K562 (cell line): ENCODE data around the gene RFX7. TPM values are rescaled to one million over a fixed set of nuclear protein-coding genes. Genes with fewer than 3 reads are reported as not detected.

Source experiments
- ATF2 ChIP-seq: sonication (generic); formaldehyde crosslinking; IDR thresholded peaks from 2 replicates; pipeline ENCODE4 v1.8.1; 2022; ENCODE audit warnings: missing genetic modification reagents
- BMI1 ChIP-seq: fragments of 150-350 bp; IDR thresholded peaks from 2 replicates; pipeline ENCODE4 v1.6.1; 2014; ENCODE audit warnings: low read length
- CBFB ChIP-seq: sonication (generic); formaldehyde crosslinking; IDR thresholded peaks from 2 replicates; pipeline ENCODE4 v1.4.0; 2020; ENCODE audit warnings: mild to moderate bottlenecking, missing genetic modification reagents
- CCNT2 ChIP-seq: IDR thresholded peaks from 2 replicates; pipeline ENCODE4 v1.6.1; 2011; ENCODE audit warnings: borderline replicate concordance, low read depth, mild to moderate bottlenecking, moderate library complexity, mixed read lengths, low read length; ENCODE audit not compliant: insufficient read length; ENCODE audit errors: extremely low read depth
- CTCF ChIP-seq, 3 experiments: IDR thresholded peaks in 2 of 3; conservative IDR thresholded peaks in 1 of 3; 2 replicates each; pipeline ENCODE4 v1.5.1; 2011 to 2012; ENCODE audit warnings: low read length in 3 of 3, mild to moderate bottlenecking in 3 of 3, control low read depth in 2 of 3, improper control_type of control experiment in 1 of 3, inconsistent platforms in 1 of 3, low read depth in 1 of 3, mixed read lengths in 1 of 3, moderate library complexity in 1 of 3; ENCODE audit not compliant: insufficient read depth in 2 of 3
- FOXA1 ChIP-seq: fragments of 450-650 bp; IDR thresholded peaks from 2 replicates; pipeline ENCODE4 v1.6.1; 2016; ENCODE audit warnings: mild to moderate bottlenecking, borderline replicate concordance
- GATAD2A ChIP-seq: fragments of 450-650 bp; IDR thresholded peaks from 2 replicates; pipeline ENCODE4 v1.6.1; 2017
- GTF2A2 ChIP-seq: IDR thresholded peaks from 2 replicates; pipeline ENCODE4 v1.6.1; 2016; ENCODE audit warnings: mild to moderate bottlenecking, missing genetic modification characterization, missing compliant biosample characterization
- HDAC6 ChIP-seq: IDR thresholded peaks from 2 replicates; pipeline ENCODE4 v1.6.1; 2012; ENCODE audit warnings: low read depth, mild to moderate bottlenecking, control low read depth, inconsistent platforms, low read length, moderate library complexity
- MAX ChIP-seq: sonication (generic); formaldehyde crosslinking; IDR thresholded peaks from 2 replicates; pipeline ENCODE4 v1.9.0; 2022; ENCODE audit warnings: mild to moderate bottlenecking, missing genetic modification reagents
- MAZ ChIP-seq, 2 experiments: fragments of 450-650 bp in 1 of 2; sonication (generic) in 1 of 2; formaldehyde crosslinking; IDR thresholded peaks in 1 of 2; conservative IDR thresholded peaks in 1 of 2; 2 replicates each; pipeline versions ENCODE4 v1.4.0 to v1.5.0; 2020; ENCODE audit warnings: mild to moderate bottlenecking in 1 of 2, missing genetic modification reagents in 1 of 2
- MCM5 ChIP-seq: fragments of 450-650 bp; IDR thresholded peaks from 2 replicates; pipeline ENCODE4 v1.6.1; 2016; ENCODE audit warnings: low read depth
- NFATC3 ChIP-seq: fragments of 450-650 bp; IDR thresholded peaks from 2 replicates; pipeline ENCODE4 v1.6.1; 2017; ENCODE audit warnings: mild to moderate bottlenecking
- PTRF ChIP-seq: fragments of 450-650 bp; IDR thresholded peaks from 2 replicates; pipeline ENCODE4 v1.6.1; 2016; ENCODE audit warnings: mild to moderate bottlenecking, missing genetic modification characterization, missing compliant biosample characterization
- ZBTB8A ChIP-seq: fragments of 450-650 bp; IDR thresholded peaks from 2 replicates; pipeline ENCODE4 v1.6.1; 2018; ENCODE audit warnings: mild to moderate bottlenecking, moderate library complexity; ENCODE audit not compliant: partially characterized antibody
- ZFP36 ChIP-seq: fragments of 150-350 bp; IDR thresholded peaks from 2 replicates; pipeline ENCODE4 v1.6.1; 2018; ENCODE audit warnings: low read length, low read depth; ENCODE audit not compliant: partially characterized antibody
- ZNF12 ChIP-seq: sonication (generic); formaldehyde crosslinking; IDR thresholded peaks from 2 replicates; pipeline ENCODE4 v1.4.0; 2020; ENCODE audit warnings: mild to moderate bottlenecking, missing genetic modification reagents
- ZNF146 ChIP-seq: IDR thresholded peaks from one replicate; pipeline ENCODE4 v1.6.1; 2018; ENCODE audit warnings: missing compliant biosample characterization; ENCODE audit not compliant: unreplicated experiment
- polyA plus RNA-seq, 8 experiments: library from polyadenylated mRNA; depleted of rRNA in 4 of 8; stranded (reverse) in 5 of 8; unstranded in 3 of 8; fragments of >200 nt; fragmentation: Nextera tagmentation in 2 of 8; fragmentation: Illumina TruSeq in 1 of 8; extraction: Ambion mirVana in 2 of 8; extraction: Trizol in 1 of 8; gene quantifications; 2 replicates each; pipeline versions ENCODE4 v1.2.1 to v1.2.3, GENCODE V29; 2011 to 2014; ENCODE audit warnings: inconsistent platforms in 1 of 8, missing spikeins in 1 of 8
- total RNA-seq, 7 experiments: library from RNA; depleted of rRNA in 6 of 7; stranded (reverse); fragments of >200 nt in 6 of 7; fragmentation: Illumina TruSeq in 2 of 7; extraction: Trizol in 2 of 7; gene quantifications; 2 replicates each; pipeline versions ENCODE4 v1.2.1 to v1.2.3, GENCODE V29; 2011 to 2021; ENCODE audit warnings: low replicate concordance in 1 of 7

Gene RFX7
- total and polyA plus RNA-seq, 9 of the 15 experiments (the other 6 are each of a cell fraction or from before 2014, with no cell fraction given), result 2.4 to 17.9 (median 6.3) TPM

GRCh38 chr15:56245871-56246814, 2.5 kb upstream of the RFX7 start (continued):
- TF ChIP-seq NFATC3 (no peak), ZBTB8A (no peak), ATF2 (CRISPR knock-in tag) (no peak), CTCF (IDR thresholded peaks at IDR 0.05 in 2 of 3, conservative IDR thresholded peaks at IDR 0.05 in 1 of 3; ENCODE audit: insufficient read depth in 2 of 3, low read depth in 1 of 3, low read length in 3 of 3) (peak; percentile 100), GATAD2A (no peak), MAZ (CRISPR knock-in tag; conservative IDR thresholded peaks at IDR 0.05 in 1 of 2, IDR thresholded peaks at IDR 0.05 in 1 of 2) (peak; percentile 40 to 91; a peak in 3 of 4 replicates), ZFP36 (no peak), FOXA1 (no peak), HDAC6 (no peak), CCNT2 (peak; percentile 51), MAX (CRISPR knock-in tag) (no peak), ZNF146 (no peak), PTRF (tag) (no peak), CBFB (no peak), MCM5 (no peak), GTF2A2 (peak; percentile 65; the same call in 1 of the 2 replicates), BMI1 (no peak), ZNF12 (CRISPR knock-in tag) (no peak)
